ENCODE results near the gene KIF11.

The KIF11 gene

DNA sequence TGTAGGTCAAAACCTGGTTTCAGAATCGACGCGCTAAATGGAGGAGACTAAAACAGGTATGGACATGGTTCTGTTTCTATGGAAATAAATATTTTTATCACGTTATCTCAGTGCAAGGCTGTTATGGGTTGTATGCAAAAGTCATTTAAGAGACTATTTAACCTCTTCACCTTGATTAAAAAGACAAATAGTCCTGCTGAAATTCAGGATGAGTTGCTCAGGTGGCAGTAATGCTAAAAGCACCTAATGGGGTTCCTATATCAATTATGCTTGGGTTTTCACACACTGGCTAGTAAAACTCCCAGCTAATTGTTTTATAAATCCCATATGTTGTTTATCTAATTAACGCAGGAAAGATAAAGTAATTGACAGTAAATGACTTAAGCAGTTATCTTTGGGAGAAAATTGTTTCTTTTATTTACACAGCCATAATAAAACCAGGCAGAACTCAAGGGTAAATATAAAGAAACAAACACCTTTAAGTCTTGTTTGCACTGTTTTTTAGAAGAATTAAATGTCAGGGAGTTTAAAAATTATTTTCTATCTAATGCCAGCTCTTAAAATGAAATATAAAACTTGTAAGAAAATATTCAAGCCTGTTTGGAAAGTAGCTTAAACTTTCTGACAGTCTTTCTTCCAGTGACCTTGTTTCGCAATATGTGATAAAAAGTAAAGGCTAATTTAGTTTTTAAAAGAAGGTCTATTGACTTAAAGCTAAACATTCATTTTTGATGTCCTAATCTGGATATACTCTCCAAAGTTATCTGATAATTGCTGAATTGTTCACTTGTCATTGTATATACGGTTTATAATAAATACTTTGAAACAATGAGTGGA is 100.0 kb downstream of the KIF11 start:
- 80% methylated on average over 1 of the region's 7 CpGs for WGBS (ENCODE audit: insufficient coverage)
- CTCF ChIA-PET = interaction anchor here (0.7 to 1.1 kb wide), 3 partner anchors 62 to 151 kb away, joined by 3 to 5 read pairs (median 3); no protein-coding TSS in a partner anchor

DNA sequence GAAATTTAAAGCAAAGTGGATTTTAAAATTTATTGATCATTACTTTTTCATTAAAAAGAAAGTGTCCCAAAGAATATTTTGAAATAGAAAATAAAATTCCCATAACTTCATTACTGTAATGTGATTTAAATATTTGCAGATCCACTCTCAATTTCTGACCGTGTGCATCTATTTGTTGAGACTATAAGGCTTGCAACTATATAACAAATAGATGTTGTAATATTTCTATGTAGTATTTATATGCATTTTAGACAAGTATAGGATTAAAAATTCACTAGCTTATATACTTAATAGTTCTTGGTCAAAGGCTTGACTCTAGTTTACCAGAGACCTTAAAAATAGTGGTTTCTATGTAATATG is 100.6 kb downstream of the KIF11 start:
- CTCF ChIA-PET = interaction anchor here (0.7 to 1.1 kb wide), 2 partner anchors 62 to 64 kb away, joined by 3 to 5 read pairs; no protein-coding TSS in a partner anchor
- WGBS (ENCODE audit: insufficient coverage) = no CpG with 5 or more reads among the region's 1 CpG
- no peaks in the 10 kb centered on the region for H3K9me3 ChIP-seq (ENCODE audit: control extremely low read depth in 1 of 5, control insufficient read depth in 4 of 5, insufficient read depth in 2 of 5, low read depth in 1 of 5, low read length in 4 of 5)
- H3K27me3 ChIP-seq (replicated peaks in 2 of 5; ENCODE audit: control insufficient read depth in 4 of 5, insufficient read depth in 5 of 5, low read length in 4 of 5) = no peaks in the 10 kb centered on the region
- H3K36me3 ChIP-seq (ENCODE audit: control insufficient read depth in 4 of 4, insufficient read depth in 4 of 4, low read length in 3 of 4) = peaks cover 7 to 38% (median 21%) of the 10 kb centered on the region in 4 experiments
- H3K4me1 ChIP-seq (ENCODE audit: control extremely low read depth in 1 of 4, control insufficient read depth in 4 of 4, insufficient read depth in 4 of 4, low read length in 3 of 4) = peaks cover 31 to 81% (median 59%) of the 10 kb centered on the region in 4 experiments
- peak overlapping the region in 3 of 7 experiments; percentile 76 to 86 (median 85) for H3K4me3 ChIP-seq (ENCODE audit: control insufficient read depth in 1 of 7, extremely low read depth in 1 of 7, insufficient read depth in 4 of 7, low read depth in 2 of 7, low read length in 6 of 7)
- DNase-seq = no peak
- POLR2A ChIA-PET = interaction anchor here (1.8 kb wide), 1 partner anchor 63 kb away, joined by 10 read pairs; no protein-coding TSS in a partner anchor
- H3K27ac ChIP-seq (ENCODE audit: insufficient read depth in 1 of 2, low read depth in 1 of 2, low read length in 2 of 2, poor library complexity in 1 of 2, severe bottlenecking in 2 of 2) = peak overlapping the region in 1 of 2 experiments; percentile 95

More for the DNA sequence above, 100.0 kb downstream of the KIF11 start:
- H3K4me1 ChIP-seq (ENCODE audit: control extremely low read depth in 1 of 4, control insufficient read depth in 4 of 4, insufficient read depth in 4 of 4, low read length in 3 of 4) = peaks cover 28 to 80% (median 55%) of the 10 kb centered on the region in 4 experiments
- no peaks in the 10 kb centered on the region for H3K9me3 ChIP-seq (ENCODE audit: control extremely low read depth in 1 of 5, control insufficient read depth in 4 of 5, insufficient read depth in 2 of 5, low read depth in 1 of 5, low read length in 4 of 5)
- peak in 1 of 3 donors; percentile 15 for DNase-seq
- H3K36me3 ChIP-seq (ENCODE audit: control insufficient read depth in 4 of 4, insufficient read depth in 4 of 4, low read length in 3 of 4) = peaks cover 7 to 38% (median 21%) of the 10 kb centered on the region in 4 experiments
- peak overlapping the region; percentile 35 to 86 (median 76) for H3K4me3 ChIP-seq (ENCODE audit: control insufficient read depth in 1 of 7, extremely low read depth in 1 of 7, insufficient read depth in 4 of 7, low read depth in 2 of 7, low read length in 6 of 7)
- POLR2A ChIA-PET = interaction anchor here (1.8 kb wide), 1 partner anchor 64 kb away, joined by 10 read pairs; no protein-coding TSS in a partner anchor
- H3K27me3 ChIP-seq (replicated peaks in 2 of 5; ENCODE audit: control insufficient read depth in 4 of 5, insufficient read depth in 5 of 5, low read length in 4 of 5) = no peaks in the 10 kb centered on the region
- peak overlapping the region; percentile 94 to 95 for H3K27ac ChIP-seq (ENCODE audit: insufficient read depth in 1 of 2, low read depth in 1 of 2, low read length in 2 of 2, poor library complexity in 1 of 2, severe bottlenecking in 2 of 2)

DNA sequence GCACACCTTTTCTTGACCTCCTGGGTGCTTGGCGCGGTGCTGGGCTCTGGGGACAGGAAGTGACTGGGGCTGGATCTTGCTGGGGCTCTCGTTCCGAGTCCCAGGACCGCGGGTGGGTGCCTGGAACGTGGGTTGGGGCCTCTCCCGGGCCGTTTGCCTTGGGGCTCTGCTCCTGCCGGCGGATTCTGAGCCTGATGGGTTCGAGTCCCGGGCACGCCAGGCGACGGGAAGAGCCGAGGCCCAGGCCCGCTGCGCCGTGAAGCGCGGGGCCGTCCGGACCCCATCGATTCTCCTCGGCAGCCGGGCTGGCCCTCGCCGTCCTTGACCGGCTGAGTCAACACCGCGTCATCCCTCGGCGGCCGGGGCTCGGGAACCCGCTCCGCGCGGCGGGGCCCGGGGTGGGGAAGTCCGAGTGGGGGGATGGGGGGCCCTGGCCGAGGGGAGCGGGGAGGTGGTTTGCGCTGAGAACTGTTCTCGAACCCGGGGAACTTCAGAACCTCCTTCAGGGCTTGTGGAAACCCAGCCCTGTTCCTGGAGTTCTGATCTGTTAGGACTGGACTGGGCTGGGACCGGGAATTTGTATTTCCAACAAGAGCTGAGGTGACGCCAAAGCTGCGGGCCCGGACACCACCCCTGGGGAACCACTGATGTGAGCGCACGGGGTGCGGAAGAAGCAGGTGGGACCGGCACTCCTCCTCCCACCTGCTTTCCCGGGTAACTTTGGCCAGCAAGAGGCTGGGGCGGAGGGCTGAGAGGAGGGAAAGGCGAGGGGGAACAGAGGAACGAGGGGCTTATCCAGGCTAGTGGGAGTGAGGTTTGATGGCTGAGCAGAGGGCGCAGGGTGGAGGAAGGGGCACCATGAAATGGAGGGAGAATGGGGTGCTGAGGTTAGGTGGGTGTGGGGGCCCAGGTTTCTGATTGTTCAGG is 103.0 kb downstream of the KIF11 start:
- H3K36me3 ChIP-seq (ENCODE audit: control insufficient read depth in 4 of 4, insufficient read depth in 4 of 4, low read length in 3 of 4) = peaks cover 7 to 38% (median 21%) of the 10 kb centered on the region in 4 experiments
- CTCF ChIA-PET = interaction anchor here (0.6 to 2.1 kb wide), 3 partner anchors 61 to 732 kb away, joined by 3 to 6 read pairs (median 4); no protein-coding TSS in a partner anchor
- POLR2A ChIA-PET = no interaction called here
- 82% methylated on average over 56 of the region's 61 CpGs for WGBS (ENCODE audit: insufficient coverage)
- H3K9me3 ChIP-seq (ENCODE audit: control extremely low read depth in 1 of 5, control insufficient read depth in 4 of 5, insufficient read depth in 2 of 5, low read depth in 1 of 5, low read length in 4 of 5) = no peaks in the 10 kb centered on the region
- peak overlapping the region in 1 of 7 experiments; percentile 41 for H3K4me3 ChIP-seq (ENCODE audit: control insufficient read depth in 1 of 7, extremely low read depth in 1 of 7, insufficient read depth in 4 of 7, low read depth in 2 of 7, low read length in 6 of 7)
- no peak for DNase-seq
- peaks cover 35 to 86% (median 68%) of the 10 kb centered on the region in 4 experiments for H3K4me1 ChIP-seq (ENCODE audit: control extremely low read depth in 1 of 4, control insufficient read depth in 4 of 4, insufficient read depth in 4 of 4, low read length in 3 of 4)
- H3K27ac ChIP-seq (ENCODE audit: insufficient read depth in 1 of 2, low read depth in 1 of 2, low read length in 2 of 2, poor library complexity in 1 of 2, severe bottlenecking in 2 of 2) = peak overlapping the region in 1 of 2 experiments; percentile 66
- no peaks in the 10 kb centered on the region for H3K27me3 ChIP-seq (replicated peaks in 2 of 5; ENCODE audit: control insufficient read depth in 4 of 5, insufficient read depth in 5 of 5, low read length in 4 of 5)

DNA sequence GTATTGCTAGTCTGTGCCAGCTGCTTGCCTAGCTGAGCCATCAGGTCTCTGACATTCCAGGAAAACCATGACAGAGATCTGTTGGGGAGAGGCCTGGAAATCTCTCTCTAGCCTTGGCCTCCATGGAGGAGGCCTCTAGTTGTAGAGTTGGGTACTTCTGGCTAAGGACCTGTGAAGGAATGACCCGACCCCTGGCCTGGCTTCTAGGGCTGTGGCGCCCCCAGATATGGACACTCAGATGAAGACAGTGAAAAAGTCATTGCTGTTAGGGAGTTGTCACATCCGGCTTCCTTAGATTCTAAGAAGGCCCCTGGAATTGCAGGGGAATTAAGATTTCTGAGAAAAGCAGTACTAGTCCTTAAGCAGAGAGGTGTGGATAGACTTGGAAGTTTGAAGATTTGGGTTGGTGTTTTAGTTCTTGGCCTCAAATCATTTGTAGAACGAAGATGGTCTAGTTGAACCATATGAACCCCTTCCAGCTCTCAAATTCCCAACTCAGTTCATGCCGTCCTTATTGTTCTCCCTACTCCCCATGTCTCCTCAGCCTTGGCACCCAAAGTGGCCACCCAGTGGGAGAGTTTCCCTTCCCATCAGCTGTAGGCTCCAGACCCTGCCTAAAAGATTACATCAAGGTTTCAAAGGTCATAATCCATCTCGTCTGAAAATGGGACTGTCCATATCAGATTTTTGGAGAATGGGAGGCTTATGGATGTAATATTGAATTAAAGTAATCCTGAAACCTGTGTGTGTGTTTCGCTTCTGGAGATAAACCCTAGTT is 103.9 kb downstream of the KIF11 start:
- Histone ChIP-seq H3K27ac (ENCODE audit: insufficient read depth in 1 of 2, low read depth in 1 of 2, low read length in 2 of 2, poor library complexity in 1 of 2, severe bottlenecking in 2 of 2) (no peak overlapping the region), H3K4me3 (ENCODE audit: control insufficient read depth in 1 of 7, extremely low read depth in 1 of 7, insufficient read depth in 4 of 7, low read depth in 2 of 7, low read length in 6 of 7) (no peak overlapping the region), H3K36me3 (ENCODE audit: control insufficient read depth in 4 of 4, insufficient read depth in 4 of 4, low read length in 3 of 4) (peaks cover 7 to 38% (median 19%) of the 10 kb centered on the region in 4 experiments), H3K9me3 (ENCODE audit: control extremely low read depth in 1 of 5, control insufficient read depth in 4 of 5, insufficient read depth in 2 of 5, low read depth in 1 of 5, low read length in 4 of 5) (no peaks in the 10 kb centered on the region), H3K27me3 (replicated peaks in 2 of 5; ENCODE audit: control insufficient read depth in 4 of 5, insufficient read depth in 5 of 5, low read length in 4 of 5) (no peaks in the 10 kb centered on the region), H3K4me1 (ENCODE audit: control extremely low read depth in 1 of 4, control insufficient read depth in 4 of 4, insufficient read depth in 4 of 4, low read length in 3 of 4) (peaks cover 35 to 77% (median 64%) of the 10 kb centered on the region in 4 experiments)
- ChIA-PET CTCF (interaction anchor here (0.5 to 2.1 kb wide), 4 partner anchors 35 to 731 kb away, joined by 3 to 6 read pairs (median 4); no protein-coding TSS in a partner anchor), POLR2A (no interaction called here)
- DNase-seq = no peak
- 93% methylated on average over 4 of the region's 7 CpGs for WGBS (ENCODE audit: insufficient coverage)

DNA sequence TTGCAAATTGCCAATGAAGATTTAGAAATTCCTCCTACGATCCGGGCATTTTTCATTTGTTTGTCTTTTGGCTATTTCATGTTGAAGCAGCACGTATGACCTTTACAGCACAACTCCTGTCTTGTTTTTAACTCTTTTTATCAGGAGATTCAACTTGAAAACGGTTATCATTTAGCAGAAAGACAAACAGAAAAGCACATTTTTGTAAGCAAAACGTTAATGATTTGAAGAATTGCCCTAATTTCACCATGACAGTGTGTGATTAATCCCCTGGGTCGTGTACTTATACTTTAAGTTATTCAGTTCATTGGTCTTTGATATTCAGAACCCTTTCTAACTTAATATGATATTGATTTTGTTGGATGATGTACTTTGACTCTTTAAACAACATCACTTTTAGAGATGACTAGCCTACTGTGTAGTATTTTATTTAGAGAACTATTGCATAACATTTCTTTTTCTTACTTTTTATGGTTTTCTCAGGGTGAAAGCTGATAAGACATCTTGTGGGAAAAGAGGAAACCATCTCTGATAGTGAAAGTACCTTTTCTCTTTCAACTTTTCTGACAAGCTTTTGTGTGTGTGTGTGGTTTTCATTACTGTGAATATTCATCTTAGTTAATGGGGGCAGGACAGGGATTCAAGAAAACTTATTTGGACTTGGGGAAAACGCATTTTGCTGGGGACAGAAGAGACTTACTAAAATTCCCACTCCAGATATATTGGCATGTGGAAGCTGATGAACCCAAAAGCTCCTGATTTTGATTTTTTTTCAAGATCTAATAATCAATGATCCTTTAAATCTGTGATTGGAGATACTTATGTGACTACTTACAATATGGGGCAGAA is 105.0 kb downstream of the KIF11 start:
- peak; percentile 49 to 67 (median 62) for DNase-seq
- CTCF ChIA-PET = interaction anchor here (0.8 to 2.1 kb wide), 6 partner anchors 9 to 180 kb away, joined by 3 to 6 read pairs (median 4); partner anchors contain the start of gene HHEX
- WGBS (ENCODE audit: insufficient coverage) = 90% methylated on average over 3 of the region's 7 CpGs
- POLR2A ChIA-PET = no interaction called here
- no peaks in the 10 kb centered on the region for H3K27me3 ChIP-seq (replicated peaks in 2 of 5; ENCODE audit: control insufficient read depth in 4 of 5, insufficient read depth in 5 of 5, low read length in 4 of 5)
- H3K36me3 ChIP-seq (ENCODE audit: control insufficient read depth in 4 of 4, insufficient read depth in 4 of 4, low read length in 3 of 4) = peaks cover 7 to 27% (median 16%) of the 10 kb centered on the region in 4 experiments
- H3K4me3 ChIP-seq (ENCODE audit: control insufficient read depth in 1 of 7, extremely low read depth in 1 of 7, insufficient read depth in 4 of 7, low read depth in 2 of 7, low read length in 6 of 7) = peak overlapping the region in 2 of 7 experiments; percentile 11 to 15
- H3K4me1 ChIP-seq (ENCODE audit: control extremely low read depth in 1 of 4, control insufficient read depth in 4 of 4, insufficient read depth in 4 of 4, low read length in 3 of 4) = peaks cover 35 to 73% (median 59%) of the 10 kb centered on the region in 4 experiments
- no peak overlapping the region for H3K27ac ChIP-seq (ENCODE audit: insufficient read depth in 1 of 2, low read depth in 1 of 2, low read length in 2 of 2, poor library complexity in 1 of 2, severe bottlenecking in 2 of 2)
- H3K9me3 ChIP-seq (ENCODE audit: control extremely low read depth in 1 of 5, control insufficient read depth in 4 of 5, insufficient read depth in 2 of 5, low read depth in 1 of 5, low read length in 4 of 5) = no peaks in the 10 kb centered on the region
